ENCODE results near the gene OR6N1.

Gene OR6N1

DNA sequence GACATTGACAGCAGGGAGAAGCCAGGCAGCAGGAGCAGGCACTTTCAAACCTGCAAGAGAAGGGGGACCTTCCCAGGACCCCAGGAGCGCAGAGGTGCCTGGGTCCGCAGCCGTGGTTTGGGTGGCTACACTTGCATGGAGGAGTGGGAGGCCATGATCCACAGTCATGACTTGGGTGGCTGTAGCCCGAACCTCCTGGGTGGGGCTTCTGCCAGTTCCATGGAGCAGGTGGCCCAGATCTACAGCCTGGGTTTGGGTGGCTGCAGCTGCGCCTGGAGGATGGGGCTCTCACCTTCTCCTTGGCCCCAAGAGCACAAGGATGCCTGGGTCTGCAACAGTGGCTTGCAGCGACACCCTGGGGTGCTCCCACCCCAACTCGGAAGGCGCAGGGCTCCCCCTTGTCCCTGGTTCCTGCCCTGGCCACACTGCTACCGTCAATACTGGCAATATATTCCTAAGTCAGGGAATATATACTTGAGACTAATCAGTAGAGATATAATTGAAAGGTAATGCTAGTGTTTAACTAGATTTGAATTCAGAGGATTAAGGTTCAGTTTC, 19.8 kb downstream of the OR6N1 start:
- no peak overlapping the region for H3K4me3 ChIP-seq (ENCODE audit: low read depth, low read length)
- no peak for TF ChIP-seq MYC (IDR thresholded peaks at IDR 0.05; ENCODE audit: low read depth, low read length)
- TF ChIP-seq, protein P1, sequence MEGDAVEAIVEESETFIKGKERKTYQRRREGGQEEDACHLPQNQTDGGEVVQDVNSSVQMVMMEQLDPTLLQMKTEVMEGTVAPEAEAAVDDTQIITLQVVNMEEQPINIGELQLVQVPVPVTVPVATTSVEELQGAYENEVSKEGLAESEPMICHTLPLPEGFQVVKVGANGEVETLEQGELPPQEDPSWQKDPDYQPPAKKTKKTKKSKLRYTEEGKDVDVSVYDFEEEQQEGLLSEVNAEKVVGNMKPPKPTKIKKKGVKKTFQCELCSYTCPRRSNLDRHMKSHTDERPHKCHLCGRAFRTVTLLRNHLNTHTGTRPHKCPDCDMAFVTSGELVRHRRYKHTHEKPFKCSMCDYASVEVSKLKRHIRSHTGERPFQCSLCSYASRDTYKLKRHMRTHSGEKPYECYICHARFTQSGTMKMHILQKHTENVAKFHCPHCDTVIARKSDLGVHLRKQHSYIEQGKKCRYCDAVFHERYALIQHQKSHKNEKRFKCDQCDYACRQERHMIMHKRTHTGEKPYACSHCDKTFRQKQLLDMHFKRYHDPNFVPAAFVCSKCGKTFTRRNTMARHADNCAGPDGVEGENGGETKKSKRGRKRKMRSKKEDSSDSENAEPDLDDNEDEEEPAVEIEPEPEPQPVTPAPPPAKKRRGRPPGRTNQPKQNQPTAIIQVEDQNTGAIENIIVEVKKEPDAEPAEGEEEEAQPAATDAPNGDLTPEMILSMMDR (IDR thresholded peaks at IDR 0.05; ENCODE audit: low read depth, low read length): no peak
- no peak for TF ChIP-seq POLR2A (IDR thresholded peaks at IDR 0.05; ENCODE audit: extremely low read depth, insufficient read length)
- TF ChIP-seq, protein P2, sequence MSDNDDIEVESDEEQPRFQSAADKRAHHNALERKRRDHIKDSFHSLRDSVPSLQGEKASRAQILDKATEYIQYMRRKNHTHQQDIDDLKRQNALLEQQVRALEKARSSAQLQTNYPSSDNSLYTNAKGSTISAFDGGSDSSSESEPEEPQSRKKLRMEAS (IDR thresholded peaks at IDR 0.05; ENCODE audit: low read depth, low read length): no peak
- no peak for DNase-seq (ENCODE audit: low read depth)

DNA sequence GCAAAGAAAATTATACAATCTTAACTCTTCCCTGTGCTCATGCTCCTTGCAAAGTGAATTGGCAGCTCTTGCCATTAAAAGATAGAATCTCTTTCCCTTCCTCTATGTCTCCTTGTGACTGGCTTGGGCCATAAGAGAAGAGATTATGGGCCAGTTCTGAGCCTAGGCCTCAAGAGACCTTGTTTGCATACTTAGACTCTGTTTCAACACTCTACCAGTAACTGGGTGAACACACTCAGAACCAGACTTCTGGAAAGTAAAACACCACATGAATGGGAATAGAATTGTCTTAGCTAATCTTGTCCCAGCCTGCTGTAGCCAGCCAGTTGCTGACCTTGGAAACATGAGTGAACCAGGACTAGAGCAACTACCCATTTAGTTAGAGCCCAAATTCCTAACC, 36.1 kb downstream of the OR6N1 start:
- no peak overlapping the region for H3K4me3 ChIP-seq (ENCODE audit: low read depth, low read length)
- no peak for DNase-seq (ENCODE audit: low read depth)
- TF ChIP-seq, protein P2 (IDR thresholded peaks at IDR 0.05; ENCODE audit: low read depth, low read length): no peak
- TF ChIP-seq, protein P1 (IDR thresholded peaks at IDR 0.05; ENCODE audit: low read depth, low read length): no peak
- TF ChIP-seq MYC (IDR thresholded peaks at IDR 0.05; ENCODE audit: low read depth, low read length) (no peak), POLR2A (IDR thresholded peaks at IDR 0.05; ENCODE audit: extremely low read depth, insufficient read length) (no peak)

DNA sequence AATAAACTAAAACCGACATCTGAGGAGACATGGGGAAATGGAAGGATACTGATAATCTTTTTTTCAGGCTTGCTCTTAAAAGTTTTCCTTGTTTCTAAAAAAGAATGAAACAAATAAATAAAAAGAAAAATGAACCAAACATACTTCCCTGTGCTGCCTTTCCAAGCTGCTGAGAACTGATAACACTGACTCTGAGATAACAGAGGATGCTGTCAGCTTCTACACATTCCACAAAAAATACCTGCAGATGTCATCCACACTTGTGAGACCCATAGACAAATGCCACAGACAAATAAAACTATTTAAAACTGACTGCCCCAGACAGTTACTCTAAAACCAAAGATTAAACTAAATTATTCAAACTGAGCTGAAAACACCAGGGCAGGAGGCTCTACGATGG, 39.5 kb downstream of the OR6N1 start:
- no peak for DNase-seq (ENCODE audit: low read depth)
- TF ChIP-seq, protein P1 (IDR thresholded peaks at IDR 0.05; ENCODE audit: low read depth, low read length): no peak
- TF ChIP-seq MYC (IDR thresholded peaks at IDR 0.05; ENCODE audit: low read depth, low read length) (no peak), POLR2A (IDR thresholded peaks at IDR 0.05; ENCODE audit: extremely low read depth, insufficient read length) (no peak)
- TF ChIP-seq, protein P2 (IDR thresholded peaks at IDR 0.05; ENCODE audit: low read depth, low read length): no peak
- no peak overlapping the region for H3K4me3 ChIP-seq (ENCODE audit: low read depth, low read length)

DNA sequence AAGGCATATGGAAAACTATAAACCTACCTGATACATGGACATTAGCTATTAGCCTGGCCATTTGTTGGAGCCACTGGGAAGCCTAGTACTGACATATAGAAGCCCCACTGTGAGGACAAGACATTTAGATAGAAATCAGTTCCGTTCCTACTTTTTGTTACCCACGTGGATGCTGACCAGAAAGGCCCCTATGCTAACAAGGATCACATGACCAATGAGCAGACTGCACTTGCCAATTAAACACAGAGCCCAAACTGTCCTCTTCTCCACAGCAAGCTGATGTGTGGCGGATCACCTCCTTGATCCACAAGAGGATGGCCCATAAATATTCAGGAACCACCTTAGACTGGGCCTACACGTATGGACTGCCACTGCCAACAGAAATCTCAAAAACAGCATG, 40.3 kb downstream of the OR6N1 start:
- H3K4me3 ChIP-seq (ENCODE audit: low read depth, low read length): no peak overlapping the region
- DNase-seq (ENCODE audit: low read depth): no peak
- TF ChIP-seq MYC (IDR thresholded peaks at IDR 0.05; ENCODE audit: low read depth, low read length): no peak
- TF ChIP-seq, protein P2 (IDR thresholded peaks at IDR 0.05; ENCODE audit: low read depth, low read length): no peak
- TF ChIP-seq POLR2A (IDR thresholded peaks at IDR 0.05; ENCODE audit: extremely low read depth, insufficient read length): no peak
- TF ChIP-seq, protein P1 (IDR thresholded peaks at IDR 0.05; ENCODE audit: low read depth, low read length): no peak

DNA sequence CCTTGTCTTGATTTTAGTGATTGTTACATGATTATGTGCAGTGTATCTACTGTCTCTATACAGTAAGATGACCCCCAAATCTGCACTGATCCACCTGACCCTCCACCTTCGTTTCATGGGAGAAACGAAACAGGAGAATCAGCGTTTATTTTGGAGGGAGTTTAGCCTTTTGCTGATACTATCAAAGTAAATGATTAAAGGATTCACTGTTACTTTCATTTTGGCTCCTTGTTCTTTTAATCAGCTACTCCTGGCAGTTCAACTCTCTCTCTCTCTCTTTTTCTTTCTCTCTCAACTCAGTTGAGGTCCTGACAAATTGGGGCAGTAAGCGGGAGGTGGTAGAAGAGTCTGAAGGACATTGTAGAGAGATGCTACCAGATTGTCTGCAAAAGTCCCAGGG, 41.5 kb downstream of the OR6N1 start:
- TF ChIP-seq POLR2A (IDR thresholded peaks at IDR 0.05; ENCODE audit: extremely low read depth, insufficient read length): no peak
- TF ChIP-seq, protein P2 (IDR thresholded peaks at IDR 0.05; ENCODE audit: low read depth, low read length): no peak
- no peak for TF ChIP-seq MYC (IDR thresholded peaks at IDR 0.05; ENCODE audit: low read depth, low read length)
- TF ChIP-seq, protein P1 (IDR thresholded peaks at IDR 0.05; ENCODE audit: low read depth, low read length): no peak
- no peak for DNase-seq (ENCODE audit: low read depth)
- no peak overlapping the region for H3K4me3 ChIP-seq (ENCODE audit: low read depth, low read length)

Measured in NB4 (cell line).